Ishikawa (cell line): ENCODE data around the gene ATP9B.

ENCODE experiments used
- CEBPB ChIP-seq: IDR thresholded peaks from 2 replicates; pipeline ENCODE4 v1.6.1; 2012
- CREB1 ChIP-seq: IDR thresholded peaks from 2 replicates; pipeline ENCODE4 v1.6.1; 2012; ENCODE audit warnings: low read depth
- EP300 ChIP-seq: IDR thresholded peaks from 2 replicates; pipeline ENCODE4 v1.6.1; 2012; ENCODE audit warnings: borderline replicate concordance
- RAD21 ChIP-seq: IDR thresholded peaks from 2 replicates; pipeline ENCODE4 v1.6.1; 2012; ENCODE audit warnings: low read depth
- REST ChIP-seq: IDR thresholded peaks from 2 replicates; pipeline ENCODE4 v1.6.1; 2012; ENCODE audit warnings: low read depth, mild to moderate bottlenecking
- TAF1 ChIP-seq: IDR thresholded peaks from 2 replicates; pipeline ENCODE4 v1.6.1; 2012; ENCODE audit warnings: low read depth, mild to moderate bottlenecking
- TCF12 ChIP-seq: IDR thresholded peaks from 2 replicates; pipeline ENCODE4 v1.6.1; 2012; ENCODE audit warnings: low read depth
- TEAD4 ChIP-seq: IDR thresholded peaks from 2 replicates; pipeline ENCODE4 v1.6.1; 2012
- YY1 ChIP-seq: IDR thresholded peaks from 2 replicates; pipeline ENCODE4 v1.6.1; 2012; ENCODE audit warnings: low read depth
- ZBTB7A ChIP-seq: IDR thresholded peaks from 2 replicates; pipeline ENCODE4 v1.6.1; 2012; ENCODE audit warnings: low read depth
- TF ChIP-seq, protein P1 (sequence below): IDR thresholded peaks from 2 replicates; pipeline ENCODE4 v1.6.1; 2012

DNA sequence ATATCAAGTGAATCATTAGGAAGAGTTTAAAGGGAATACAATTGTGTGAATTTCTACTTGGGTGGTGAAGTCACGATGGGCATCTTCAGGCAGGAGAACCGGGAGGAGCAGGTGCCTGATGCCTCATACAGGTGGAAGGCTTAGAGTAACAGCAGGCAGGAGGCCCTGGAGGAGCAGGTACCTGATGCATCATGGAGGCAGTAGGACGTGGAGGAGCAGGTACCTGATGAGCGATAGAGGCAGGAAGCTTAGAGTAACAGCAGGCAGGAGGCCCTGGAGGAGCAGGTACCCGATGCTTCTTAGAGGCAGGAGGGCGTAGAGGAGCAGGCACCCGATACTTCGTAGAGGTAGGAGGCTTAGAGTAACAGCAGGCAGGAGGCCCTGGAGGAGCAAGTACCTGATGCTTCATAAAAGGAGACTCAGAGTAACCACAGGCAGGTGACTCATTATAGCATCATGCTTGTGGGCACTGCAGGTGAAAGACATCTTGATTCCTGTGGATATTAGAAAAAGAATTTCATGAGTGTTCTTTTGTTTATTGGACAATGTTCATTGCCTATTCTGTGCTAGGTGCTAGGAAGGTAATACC lies 133.9 kb downstream of the ATP9B start:
- TF ChIP-seq RAD21 (no peak), EP300 (no peak), ZBTB7A (no peak), TCF12 (no peak), YY1 (no peak), TAF1 (no peak), CEBPB (no peak), TEAD4 (no peak), CREB1 (no peak), REST (no peak)
- TF ChIP-seq, protein P1, sequence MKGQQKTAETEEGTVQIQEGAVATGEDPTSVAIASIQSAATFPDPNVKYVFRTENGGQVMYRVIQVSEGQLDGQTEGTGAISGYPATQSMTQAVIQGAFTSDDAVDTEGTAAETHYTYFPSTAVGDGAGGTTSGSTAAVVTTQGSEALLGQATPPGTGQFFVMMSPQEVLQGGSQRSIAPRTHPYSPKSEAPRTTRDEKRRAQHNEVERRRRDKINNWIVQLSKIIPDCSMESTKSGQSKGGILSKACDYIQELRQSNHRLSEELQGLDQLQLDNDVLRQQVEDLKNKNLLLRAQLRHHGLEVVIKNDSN = no peak
